GM12878 (cell line): Measurements from ENCODE around the gene PTGR1. TPM values are rescaled to one million over a fixed set of nuclear protein-coding genes. Genes with fewer than 3 reads are reported as not detected.

Source experiments
- ATAC-seq: fragments of 200-7000 bp; cut with Tn5 transposase; 3 replicates; pipeline ENCODE4 v1.9.1; 2020; ENCODE audit warnings: mild to moderate bottlenecking, moderate library complexity
- BruUV-seq: library from RNA; stranded (reverse); fragments of 400-500 nt; replicated peaks from 2 replicates; lab custom pipeline; 2021; lab: Mats Ljungman, UMichigan
- CTCF ChIA-PET: fragments of 300-600 bp; sonication (Branson Sonifier 250); formaldehyde crosslinking; extraction: SDS; loops from one replicate; lab custom pipeline; 2021; ENCODE audit warnings: inconsistent platforms; lab: Yijun Ruan, JAX
- POLR2A ChIA-PET: fragments of 350-600 bp; formaldehyde crosslinking; extraction: SDS; loops from one replicate; lab custom pipeline; 2021; ENCODE audit warnings: inconsistent platforms; lab: Charles Lee
- RAD21 ChIA-PET: fragments of 300-600 bp; sonication (Branson Sonifier 250); formaldehyde crosslinking; loops from one replicate; lab custom pipeline; 2023; ENCODE audit warnings: antibody characterized with exemption; ENCODE audit not compliant: unreplicated experiment; lab: Charles Lee
- SMC1A ChIA-PET: fragments of 300-600 bp; sonication (Branson Sonifier 250); formaldehyde crosslinking; loops from one replicate; lab custom pipeline; 2023; ENCODE audit not compliant: unreplicated experiment, uncharacterized antibody; lab: Charles Lee
- DNase-seq: peaks from one replicate; pipeline ENCODE4 v3.0.0-alpha.2; 2011; ENCODE audit warnings: low read depth, low spot score
- FAIRE-seq: peaks from 3 replicates; lab custom pipeline; 2011; peaks lifted over from hg19 to GRCh38; lab: Jason Lieb, UNC
- H2AFZ ChIP-seq: 2 replicates; pipeline ENCODE4 v1.6.0; 2011; ENCODE audit warnings: low read depth, low read length, control low read depth; ENCODE audit not compliant: control insufficient read depth
- H3K27ac ChIP-seq: 2 replicates; pipeline ENCODE4 v1.5.1; 2011; ENCODE audit warnings: control low read depth; ENCODE audit not compliant: control insufficient read depth, insufficient read depth
- H3K27me3 ChIP-seq, 2 experiments: replicated peaks in 1 of 2; 2 replicates each; pipeline versions ENCODE4 v1.6.0 to v1.6.1; 2011; ENCODE audit warnings: low read length in 1 of 2; ENCODE audit not compliant: control insufficient read depth in 2 of 2, insufficient read depth in 2 of 2
- H3K36me3 ChIP-seq, 2 experiments: 2 replicates each; pipeline ENCODE4 v1.5.1; 2011; ENCODE audit warnings: low read length in 1 of 2; ENCODE audit not compliant: control insufficient read depth in 2 of 2, insufficient read depth in 2 of 2
- H3K4me1 ChIP-seq: 2 replicates; pipeline ENCODE4 v1.6.1; 2011; ENCODE audit warnings: mild to moderate bottlenecking, low read length, moderate library complexity, mixed read lengths; ENCODE audit not compliant: control insufficient read depth, insufficient read depth
- H3K4me2 ChIP-seq: 2 replicates; pipeline ENCODE4 v1.6.0; 2011; ENCODE audit warnings: control low read depth; ENCODE audit not compliant: control insufficient read depth, insufficient read depth
- H3K4me3 ChIP-seq: fragments of 200-600 bp; sonication (generic); 2 replicates; pipeline ENCODE4 v1.5.1; 2016
- H3K79me2 ChIP-seq: 2 replicates; pipeline ENCODE4 v1.6.0; 2011; ENCODE audit warnings: low read length; ENCODE audit not compliant: control insufficient read depth, insufficient read depth
- H3K9ac ChIP-seq: 2 replicates; pipeline ENCODE4 v1.8.0; 2011; ENCODE audit warnings: low read length, control low read depth, mixed read lengths; ENCODE audit not compliant: control insufficient read depth, insufficient read depth
- H3K9me3 ChIP-seq: replicated peaks from 3 replicates; pipeline ENCODE4 v1.5.1; 2011; ENCODE audit warnings: mild to moderate bottlenecking, low read length; ENCODE audit not compliant: control insufficient read depth, insufficient read depth
- H4K20me1 ChIP-seq: 2 replicates; pipeline ENCODE4 v1.6.0; 2011; ENCODE audit not compliant: control insufficient read depth, insufficient read depth
- EP300 ChIP-seq, 2 experiments: fragments of 150-350 bp in 1 of 2; IDR thresholded peaks; 2 replicates each; pipeline ENCODE4 v1.6.1; 2011 to 2012; ENCODE audit warnings: low read depth in 2 of 2, low read length in 2 of 2, borderline replicate concordance in 1 of 2, improper control_type of control experiment in 1 of 2, inconsistent platforms in 1 of 2; ENCODE audit not compliant: control insufficient read depth in 1 of 2
- IKZF2 ChIP-seq, 2 experiments: fragments of 450-650 bp; IDR thresholded peaks; 2 replicates each; pipeline ENCODE4 v1.6.1; 2017; ENCODE audit warnings: mild to moderate bottlenecking in 2 of 2, moderate library complexity in 2 of 2
- NR2C1 ChIP-seq: fragments of 450-650 bp; IDR thresholded peaks from 2 replicates; pipeline ENCODE4 v1.6.1; 2017; ENCODE audit warnings: antibody characterized with exemption, mild to moderate bottlenecking, moderate library complexity
- RB1 ChIP-seq: fragments of 450-650 bp; formaldehyde crosslinking; IDR thresholded peaks from 2 replicates; pipeline ENCODE4 v1.6.1; 2017; ENCODE audit warnings: mild to moderate bottlenecking, borderline replicate concordance
- WGBS: methylation state at CpG from one replicate; pipeline ENCODE4 v1.1.6; 2016; ENCODE audit warnings: low lambda C conversion rate; ENCODE audit not compliant: insufficient replicate concordance, insufficient coverage; ENCODE audit errors: missing lambda C conversion rate; 5-methylcytosine and 5-hydroxymethylcytosine counted together
- in situ Hi-C: fragments of 300-500 bp; cut with MboI; formaldehyde crosslinking; loops from 9 replicates; pipeline ENCODE4 v1.14.3; 2018; ENCODE audit warnings: mixed read lengths
- intact Hi-C: fragments of 100-400 bp; cut with micrococcal nuclease; formaldehyde crosslinking; loops from one replicate; pipeline ENCODE4 v1.14.2; 2022; ENCODE audit not compliant: unreplicated experiment
- polyA plus RNA-seq, 11 experiments: library from polyadenylated mRNA; depleted of rRNA in 4 of 11; unstranded in 6 of 11; stranded (reverse) in 5 of 11; fragments of >200 nt; fragmentation: Nextera tagmentation in 4 of 11; fragmentation: Illumina TruSeq in 1 of 11; extraction: Ambion mirVana in 4 of 11; extraction: Trizol in 1 of 11; gene quantifications; 1 replicate in 1 of 11; 2 replicates in 10 of 11; pipeline versions ENCODE4 v1.2.1 to v1.2.3, GENCODE V29; 2011 to 2016; ENCODE audit warnings: inconsistent platforms in 2 of 11, missing spikeins in 2 of 11, low read depth in 1 of 11
- total RNA-seq, 4 experiments: library from RNA; depleted of rRNA in 3 of 4; stranded (reverse); fragments of >200 nt in 3 of 4; fragmentation: Illumina TruSeq in 1 of 4; extraction: Trizol in 1 of 4; gene quantifications; 2 replicates each; pipeline versions ENCODE4 v1.2.1 to v1.2.3, GENCODE V29; 2013 to 2021
- TF ChIP-seq, protein P1 (sequence below): IDR thresholded peaks from 2 replicates; pipeline ENCODE4 v1.6.1; 2012; ENCODE audit warnings: low read depth, low read length, improper control_type of control experiment
- TF ChIP-seq, protein P2 (sequence below): IDR thresholded peaks from 2 replicates; pipeline ENCODE4 v1.6.1; 2012; ENCODE audit warnings: improper control_type of control experiment, low read depth, low read length; ENCODE audit not compliant: insufficient replicate concordance

The PTGR1 gene
- total and polyA plus RNA-seq, 10 of the 15 experiments (the other 5 are each of a cell fraction or from before 2014, with no cell fraction given): 0.12 to 6.3 (median 2.8) TPM

DNA sequence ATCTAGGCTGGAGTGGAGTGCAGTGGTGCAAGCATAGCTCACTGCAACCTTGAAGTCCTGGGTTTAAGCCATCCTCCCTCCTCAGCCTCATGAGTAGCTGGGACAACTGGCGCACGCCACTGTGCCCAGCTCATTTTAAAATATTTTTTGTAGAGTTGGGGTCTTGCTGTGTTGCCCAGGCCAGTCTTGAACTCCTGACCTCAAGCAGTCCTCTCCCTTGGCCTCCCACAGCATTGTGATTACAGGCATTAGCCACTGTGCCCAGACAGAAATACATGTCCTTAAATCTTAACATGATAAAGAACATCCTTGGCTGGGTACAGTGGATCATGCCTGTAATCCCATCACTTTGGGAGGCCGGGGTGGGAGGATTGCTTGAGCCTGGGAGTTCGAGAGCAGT, 67.7 kb downstream of the PTGR1 start:
- POLR2A ChIA-PET: no interaction called here
- FAIRE-seq: no peak
- Histone ChIP-seq H3K4me1 (no peaks in the 10 kb centered on the region), H3K36me3 (no peaks in the 10 kb centered on the region), H3K27ac (no peak overlapping the region), H3K9ac (no peak overlapping the region), H2AFZ (no peak overlapping the region), H3K27me3 (no peaks in the 10 kb centered on the region), H3K4me3 (no peak overlapping the region), H3K9me3 (no peaks in the 10 kb centered on the region; the same call in 1 of the 3 replicates), H3K4me2 (no peak overlapping the region), H3K79me2 (no peaks in the 10 kb centered on the region), H4K20me1 (no peaks in the 10 kb centered on the region)
- CTCF ChIA-PET: no interaction called here
- WGBS: 56% methylated on average over 4 of the region's 4 CpGs
- RAD21 ChIA-PET: no interaction called here
- no peak for ATAC-seq
- in situ Hi-C loops (no loop called here), intact Hi-C loops (no loop called here)
- SMC1A ChIA-PET: no interaction called here
- DNase-seq: no peak
- TF ChIP-seq IKZF2 (IDR thresholded peaks at IDR 0.05) (no peak), EP300 (IDR thresholded peaks at IDR 0.05; ENCODE audit: borderline replicate concordance in 1 of 2, control insufficient read depth in 1 of 2, low read depth in 2 of 2, low read length in 2 of 2) (no peak), NR2C1 (no peak), RB1 (no peak)
- TF ChIP-seq, protein P1, sequence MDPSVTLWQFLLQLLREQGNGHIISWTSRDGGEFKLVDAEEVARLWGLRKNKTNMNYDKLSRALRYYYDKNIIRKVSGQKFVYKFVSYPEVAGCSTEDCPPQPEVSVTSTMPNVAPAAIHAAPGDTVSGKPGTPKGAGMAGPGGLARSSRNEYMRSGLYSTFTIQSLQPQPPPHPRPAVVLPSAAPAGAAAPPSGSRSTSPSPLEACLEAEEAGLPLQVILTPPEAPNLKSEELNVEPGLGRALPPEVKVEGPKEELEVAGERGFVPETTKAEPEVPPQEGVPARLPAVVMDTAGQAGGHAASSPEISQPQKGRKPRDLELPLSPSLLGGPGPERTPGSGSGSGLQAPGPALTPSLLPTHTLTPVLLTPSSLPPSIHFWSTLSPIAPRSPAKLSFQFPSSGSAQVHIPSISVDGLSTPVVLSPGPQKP: no peak
- TF ChIP-seq, protein P2, sequence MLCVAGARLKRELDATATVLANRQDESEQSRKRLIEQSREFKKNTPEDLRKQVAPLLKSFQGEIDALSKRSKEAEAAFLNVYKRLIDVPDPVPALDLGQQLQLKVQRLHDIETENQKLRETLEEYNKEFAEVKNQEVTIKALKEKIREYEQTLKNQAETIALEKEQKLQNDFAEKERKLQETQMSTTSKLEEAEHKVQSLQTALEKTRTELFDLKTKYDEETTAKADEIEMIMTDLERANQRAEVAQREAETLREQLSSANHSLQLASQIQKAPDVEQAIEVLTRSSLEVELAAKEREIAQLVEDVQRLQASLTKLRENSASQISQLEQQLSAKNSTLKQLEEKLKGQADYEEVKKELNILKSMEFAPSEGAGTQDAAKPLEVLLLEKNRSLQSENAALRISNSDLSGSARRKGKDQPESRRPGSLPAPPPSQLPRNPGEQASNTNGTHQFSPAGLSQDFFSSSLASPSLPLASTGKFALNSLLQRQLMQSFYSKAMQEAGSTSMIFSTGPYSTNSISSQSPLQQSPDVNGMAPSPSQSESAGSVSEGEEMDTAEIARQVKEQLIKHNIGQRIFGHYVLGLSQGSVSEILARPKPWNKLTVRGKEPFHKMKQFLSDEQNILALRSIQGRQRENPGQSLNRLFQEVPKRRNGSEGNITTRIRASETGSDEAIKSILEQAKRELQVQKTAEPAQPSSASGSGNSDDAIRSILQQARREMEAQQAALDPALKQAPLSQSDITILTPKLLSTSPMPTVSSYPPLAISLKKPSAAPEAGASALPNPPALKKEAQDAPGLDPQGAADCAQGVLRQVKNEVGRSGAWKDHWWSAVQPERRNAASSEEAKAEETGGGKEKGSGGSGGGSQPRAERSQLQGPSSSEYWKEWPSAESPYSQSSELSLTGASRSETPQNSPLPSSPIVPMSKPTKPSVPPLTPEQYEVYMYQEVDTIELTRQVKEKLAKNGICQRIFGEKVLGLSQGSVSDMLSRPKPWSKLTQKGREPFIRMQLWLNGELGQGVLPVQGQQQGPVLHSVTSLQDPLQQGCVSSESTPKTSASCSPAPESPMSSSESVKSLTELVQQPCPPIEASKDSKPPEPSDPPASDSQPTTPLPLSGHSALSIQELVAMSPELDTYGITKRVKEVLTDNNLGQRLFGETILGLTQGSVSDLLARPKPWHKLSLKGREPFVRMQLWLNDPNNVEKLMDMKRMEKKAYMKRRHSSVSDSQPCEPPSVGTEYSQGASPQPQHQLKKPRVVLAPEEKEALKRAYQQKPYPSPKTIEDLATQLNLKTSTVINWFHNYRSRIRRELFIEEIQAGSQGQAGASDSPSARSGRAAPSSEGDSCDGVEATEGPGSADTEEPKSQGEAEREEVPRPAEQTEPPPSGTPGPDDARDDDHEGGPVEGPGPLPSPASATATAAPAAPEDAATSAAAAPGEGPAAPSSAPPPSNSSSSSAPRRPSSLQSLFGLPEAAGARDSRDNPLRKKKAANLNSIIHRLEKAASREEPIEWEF: no peak
- no TSS peak for BruUV-seq
